Spleen (tissue), 7 donors: ENCODE data around the gene PCDHA6.

Experiments
- CTCF ChIP-seq, 11 experiments: fragments of 200-600 bp in 7 of 11; fragments of 450-650 bp in 4 of 11; sonication (generic) in 4 of 11; IDR thresholded peaks in 8 of 11; conservative IDR thresholded peaks in 3 of 11; 1 replicate in 7 of 11; 2 replicates in 4 of 11; pipeline versions ENCODE4 v1.4.0 to v1.8.0; 2016 to 2021; ENCODE audit warnings: antibody characterized with exemption in 11 of 11, inconsistent platforms in 4 of 11, mild to moderate bottlenecking in 1 of 11
- POLR2A ChIP-seq, 3 donors: fragments of 450-650 bp; IDR thresholded peaks; one replicate each; pipeline ENCODE4 v1.5.1; 2017; ENCODE audit warnings: antibody characterized with exemption in 3 of 3, mild to moderate bottlenecking in 1 of 3
- donor health status: DM: no; HTN: no; CAD: no; lungs with moderate emphysema.
- donor health status: DM: no; HTN: no; CAD: no.
- donor health status: DM: no; HTN: no; CAD: no.

- TF ChIP-seq POLR2A (IDR thresholded peaks at IDR 0.05) (no peak), CTCF (IDR thresholded peaks at IDR 0.05 in 8 of 11, conservative IDR thresholded peaks at IDR 0.05 in 3 of 11) (no peak)
Observed at GRCh38 chr5:140796718-140797095, 31.1 kb upstream of the PCDHA6 start.
